GM19193 (cell line): Measurements from ENCODE around the gene C19orf67.

Experiments used
- POLR2A ChIP-seq: IDR thresholded peaks from 4 replicates; pipeline ENCODE4 v1.6.1; 2011; ENCODE audit not compliant: insufficient read depth, insufficient read length; ENCODE audit errors: extremely low read depth

C19orf67 gene

DNA sequence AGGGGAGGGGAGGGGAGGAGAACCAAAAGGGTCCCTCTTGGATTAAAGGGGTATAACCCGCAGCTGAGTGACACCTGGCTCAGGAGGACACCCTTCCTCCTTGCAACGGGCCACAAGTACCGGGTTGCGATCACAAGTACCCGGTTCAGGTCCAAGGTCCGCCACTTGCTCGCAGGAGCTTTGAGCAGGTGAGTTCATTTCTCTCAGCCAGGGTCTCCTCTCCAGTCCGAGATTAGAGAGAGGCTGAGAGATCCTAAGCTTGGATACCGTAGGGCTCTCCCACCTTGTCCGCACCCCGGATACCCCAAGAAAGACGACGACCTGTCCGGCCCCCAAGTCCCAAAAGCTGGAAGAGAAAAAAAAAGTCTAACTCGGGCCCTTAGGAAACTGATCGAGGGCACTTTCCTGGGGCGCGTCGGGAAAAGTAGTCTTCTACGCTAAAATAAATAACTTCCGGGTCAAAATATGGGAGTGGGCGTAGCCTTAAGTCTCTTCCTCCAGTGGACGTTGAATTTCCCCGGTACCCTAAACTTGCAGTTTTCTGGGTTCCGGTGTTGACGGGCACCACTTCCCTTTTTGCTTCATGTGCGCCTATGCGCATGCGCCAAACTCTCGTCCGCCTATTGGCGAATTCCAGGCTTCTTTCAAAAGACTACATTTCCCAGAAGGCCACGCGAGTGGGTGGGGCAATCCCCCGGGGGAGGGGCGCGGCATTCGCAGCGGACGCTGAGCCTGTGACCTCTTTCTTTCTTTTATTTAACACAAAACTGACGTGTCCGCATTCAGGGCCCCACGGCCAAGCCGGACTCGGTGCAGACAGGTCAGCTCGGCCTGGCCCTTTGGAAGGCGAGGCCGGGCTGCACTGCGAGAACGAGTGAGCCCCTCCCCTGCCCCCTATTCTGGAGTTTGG lies 4.4 kb downstream of the C19orf67 start:
- TF ChIP-seq POLR2A: peak; percentile 79

DNA sequence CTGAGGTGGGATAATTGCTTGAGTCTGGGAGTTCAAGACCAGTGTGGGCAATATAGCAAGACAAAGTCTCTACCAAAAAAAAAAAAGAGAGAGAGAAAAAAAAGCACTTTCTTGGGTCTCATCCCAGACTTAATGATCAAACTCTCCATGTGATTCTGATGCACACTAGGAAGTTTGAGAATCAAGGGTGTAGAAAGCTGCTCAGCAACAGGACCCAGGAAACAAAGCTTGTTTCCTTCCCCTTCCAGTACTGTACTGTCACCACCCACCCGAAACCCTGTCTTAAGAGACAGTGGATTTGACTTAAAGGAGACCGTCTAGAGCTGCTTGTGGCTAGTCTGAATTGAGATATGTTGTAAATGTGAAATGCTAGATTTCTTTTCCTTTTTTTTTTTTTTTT lies 7.2 kb downstream of the C19orf67 start:
- no peak for TF ChIP-seq POLR2A

DNA sequence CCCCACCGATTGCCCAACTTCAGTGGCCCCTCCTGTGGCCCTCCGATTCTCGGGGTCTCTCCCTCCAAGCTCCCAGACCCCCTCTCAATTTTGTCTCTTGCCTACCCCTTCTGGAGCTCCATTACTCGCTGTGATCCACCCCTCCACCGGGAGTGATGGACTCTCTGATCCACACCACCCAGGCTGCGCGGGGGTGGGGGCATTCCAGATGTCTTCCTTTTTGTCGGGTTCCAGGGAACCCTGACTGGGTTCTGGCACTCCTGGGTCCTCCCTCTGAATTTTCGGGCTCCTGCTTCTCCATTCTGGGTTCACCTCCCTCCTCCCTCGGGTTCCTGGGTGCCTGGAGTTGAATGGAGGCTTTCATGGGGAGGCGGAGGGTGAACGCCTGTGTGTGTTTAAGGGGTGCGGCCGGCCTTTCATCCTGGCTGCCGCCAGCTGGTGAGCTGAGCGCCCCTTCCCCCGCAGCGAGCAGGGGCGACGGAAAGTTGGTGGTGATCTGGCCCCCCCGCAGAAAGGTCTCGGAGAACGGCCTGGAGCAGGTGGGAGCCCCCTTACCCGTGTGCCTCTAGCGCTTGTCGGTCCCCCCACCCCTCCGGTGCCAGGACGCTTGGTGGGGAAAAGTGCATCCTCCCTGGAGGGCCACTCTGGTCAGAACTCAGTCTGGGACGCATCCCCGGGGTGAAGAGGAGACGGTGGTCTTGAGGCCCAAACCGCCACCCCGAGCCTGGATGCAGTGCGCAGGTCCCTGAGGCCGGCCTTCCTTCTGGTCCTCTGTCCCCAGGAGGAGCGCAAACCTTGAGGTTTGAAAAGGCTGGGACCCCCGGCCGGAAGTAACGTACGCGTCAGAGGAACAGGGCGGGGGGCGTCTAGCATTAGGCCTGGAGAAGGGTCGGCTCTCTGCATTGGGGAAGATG lies 11.4 kb downstream of the C19orf67 start:
- TF ChIP-seq POLR2A: no peak

DNA sequence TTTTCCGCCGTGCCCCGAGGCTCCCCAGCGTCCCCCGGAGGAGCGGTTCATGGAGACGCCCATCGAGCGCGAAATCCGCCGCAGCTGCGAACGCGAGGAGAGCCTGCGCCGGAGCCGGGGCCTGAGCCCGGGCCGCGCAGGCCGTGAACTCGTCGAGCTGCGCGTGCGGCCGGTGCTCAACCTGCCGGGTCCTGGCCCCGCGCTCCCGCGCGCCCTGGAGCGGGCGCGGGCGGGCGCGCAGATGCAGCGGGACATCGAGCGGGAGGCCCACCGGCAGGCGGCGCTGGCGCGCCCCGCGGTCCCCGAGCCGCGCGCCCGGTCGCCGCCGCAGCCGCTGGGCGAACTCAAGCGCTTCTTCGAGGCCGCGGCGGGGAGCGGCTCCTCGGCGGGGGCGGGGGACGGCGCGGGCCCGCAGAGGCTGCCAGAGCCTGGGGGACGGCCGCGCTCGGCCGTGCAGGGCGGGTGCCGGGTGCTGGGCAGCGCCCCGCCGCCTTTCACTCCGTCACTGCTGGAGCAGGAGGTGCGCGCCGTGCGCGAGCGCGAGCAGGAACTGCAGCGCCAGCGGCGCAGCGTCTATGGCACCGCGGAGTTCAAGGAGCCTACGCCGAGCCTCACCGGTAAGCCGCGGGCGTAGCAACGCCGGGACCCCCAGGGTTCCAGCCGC lies 12.2 kb downstream of the C19orf67 start:
- TF ChIP-seq POLR2A: no peak

DNA sequence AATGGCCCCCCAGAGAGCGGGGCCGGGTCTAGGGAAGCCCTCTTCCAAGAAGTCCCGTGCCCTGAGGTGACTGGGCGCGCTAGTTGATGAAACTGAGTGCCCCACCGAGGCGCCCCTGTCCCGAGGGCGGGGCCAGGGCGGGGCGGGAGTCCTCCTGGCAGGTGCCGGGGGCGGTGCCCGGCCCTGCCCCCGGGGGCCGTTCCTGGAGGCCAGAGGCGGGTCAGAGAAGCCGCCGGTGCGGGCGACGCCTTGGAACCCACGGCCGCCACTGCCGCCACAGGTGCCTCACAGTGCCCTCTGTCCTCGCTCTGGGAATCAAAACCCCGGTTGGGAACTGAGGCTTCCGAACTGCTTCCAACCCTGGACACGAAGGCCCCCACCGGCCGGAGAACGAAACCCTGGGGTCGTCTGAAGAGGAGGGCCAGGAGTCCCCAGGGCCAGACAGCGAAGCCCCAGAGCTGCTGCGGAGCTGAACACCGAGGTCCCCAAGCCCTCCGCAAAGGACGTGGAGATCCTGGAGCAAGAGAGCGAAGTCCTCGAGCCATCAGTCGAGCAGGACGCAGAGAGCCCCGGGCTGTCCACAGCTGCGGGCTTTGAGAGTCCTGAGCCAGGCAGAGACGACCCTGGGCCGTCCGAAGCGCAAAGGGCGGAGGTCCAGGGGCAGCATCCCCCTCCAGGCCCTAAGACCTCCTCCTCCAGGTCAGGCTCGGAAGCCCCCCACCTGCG lies 12.9 kb downstream of the C19orf67 start, which contains the start of gene MISP3:
Gene MISP3 (plus strand): TSS at position 252 of the 726 bp plus-strand sequence. CDS start 524 bp downstream, outside the sequence.
- no peak for TF ChIP-seq POLR2A

DNA sequence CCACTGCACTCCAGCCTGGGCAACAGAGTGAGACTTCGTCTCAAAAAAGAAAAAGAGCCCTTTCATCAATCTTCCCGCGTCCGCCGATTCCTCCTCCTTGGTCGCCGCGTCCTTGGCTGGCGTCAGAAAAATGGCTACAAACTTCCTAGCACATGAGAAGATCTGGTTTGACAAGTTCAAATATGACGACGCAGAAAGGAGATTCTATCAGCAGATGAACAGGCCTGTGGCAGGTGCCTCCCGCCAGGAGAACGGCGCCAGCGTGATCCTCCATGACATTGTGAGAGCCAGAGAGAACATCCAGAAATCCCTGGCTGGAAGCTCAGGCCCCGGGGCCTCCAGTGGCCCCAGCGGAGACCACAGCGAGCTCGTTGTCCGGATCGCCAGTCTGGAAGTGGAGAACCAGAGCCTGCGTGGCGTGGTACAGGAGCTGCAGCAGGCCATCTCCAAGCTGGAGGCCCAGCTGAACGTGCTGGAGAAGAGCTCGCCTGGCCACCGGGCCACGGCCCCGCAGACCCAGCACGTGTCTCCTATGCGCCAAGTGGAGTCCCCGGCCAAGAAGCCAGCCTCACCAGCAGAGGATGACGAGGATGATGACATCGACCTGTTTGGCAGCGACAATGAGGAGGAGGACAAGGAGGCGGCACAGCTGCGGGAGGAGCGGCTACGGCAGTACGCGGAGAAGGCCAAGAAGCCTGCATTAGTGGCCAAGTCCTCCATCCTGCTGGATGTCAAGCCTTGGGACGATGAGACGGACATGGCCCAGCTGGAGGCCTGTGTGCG lies 15.1 kb downstream of the C19orf67 start:
- no peak for TF ChIP-seq POLR2A

DNA sequence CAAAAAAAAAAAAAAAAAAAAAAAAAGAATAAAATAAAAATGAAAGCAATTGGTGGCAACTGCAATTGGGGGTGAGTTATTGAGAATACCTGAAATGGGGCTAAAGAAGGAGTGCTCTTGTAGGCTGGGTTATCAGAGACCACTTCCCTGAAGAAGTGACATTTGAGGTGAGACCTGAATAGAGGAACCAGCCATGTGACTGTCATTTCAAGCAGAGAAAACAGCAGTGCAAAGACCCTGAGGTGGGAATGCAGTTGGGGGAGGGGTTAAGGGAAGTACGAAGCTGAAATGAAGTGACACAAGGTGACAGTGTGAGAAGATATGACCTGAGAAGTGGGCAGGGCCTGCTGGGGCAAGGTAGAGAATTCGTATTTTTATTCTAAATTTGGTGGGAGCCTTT lies 19.4 kb downstream of the C19orf67 start:
- TF ChIP-seq POLR2A: no peak

DNA sequence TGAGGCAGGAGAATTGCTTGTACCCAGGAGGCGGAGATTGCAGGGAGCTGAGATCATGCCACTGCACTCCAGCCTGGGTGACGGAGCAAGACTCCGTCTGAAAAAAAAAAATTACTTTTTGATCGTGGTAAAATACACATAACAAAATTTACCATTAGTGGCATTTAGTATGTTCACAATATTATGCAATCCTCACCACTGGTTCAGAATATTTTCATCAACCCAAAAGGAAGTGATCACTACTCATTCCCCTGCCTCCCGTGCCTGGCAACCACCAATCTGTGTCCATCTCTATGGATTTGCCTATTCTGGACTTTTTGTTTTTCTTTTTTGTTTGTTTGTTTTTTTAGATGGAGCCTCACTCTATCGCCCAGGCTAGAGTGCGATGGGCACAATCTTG lies 22.5 kb downstream of the C19orf67 start:
- TF ChIP-seq POLR2A: no peak

DNA sequence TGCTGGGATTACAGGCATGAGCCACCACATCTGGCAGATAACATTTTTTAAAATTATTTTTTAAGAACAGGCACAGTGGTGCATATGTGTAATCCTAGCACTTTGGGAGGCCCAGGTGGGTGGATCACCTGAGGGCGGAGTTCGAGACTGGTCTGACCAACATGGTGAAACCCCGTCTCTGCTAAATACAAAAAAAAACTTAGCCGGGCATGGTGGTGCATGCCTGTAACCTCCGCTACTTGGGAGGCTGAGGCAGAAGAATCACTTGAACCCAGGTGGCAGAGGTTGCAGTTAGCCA lies 23.1 kb downstream of the C19orf67 start:
- no peak for TF ChIP-seq POLR2A

DNA sequence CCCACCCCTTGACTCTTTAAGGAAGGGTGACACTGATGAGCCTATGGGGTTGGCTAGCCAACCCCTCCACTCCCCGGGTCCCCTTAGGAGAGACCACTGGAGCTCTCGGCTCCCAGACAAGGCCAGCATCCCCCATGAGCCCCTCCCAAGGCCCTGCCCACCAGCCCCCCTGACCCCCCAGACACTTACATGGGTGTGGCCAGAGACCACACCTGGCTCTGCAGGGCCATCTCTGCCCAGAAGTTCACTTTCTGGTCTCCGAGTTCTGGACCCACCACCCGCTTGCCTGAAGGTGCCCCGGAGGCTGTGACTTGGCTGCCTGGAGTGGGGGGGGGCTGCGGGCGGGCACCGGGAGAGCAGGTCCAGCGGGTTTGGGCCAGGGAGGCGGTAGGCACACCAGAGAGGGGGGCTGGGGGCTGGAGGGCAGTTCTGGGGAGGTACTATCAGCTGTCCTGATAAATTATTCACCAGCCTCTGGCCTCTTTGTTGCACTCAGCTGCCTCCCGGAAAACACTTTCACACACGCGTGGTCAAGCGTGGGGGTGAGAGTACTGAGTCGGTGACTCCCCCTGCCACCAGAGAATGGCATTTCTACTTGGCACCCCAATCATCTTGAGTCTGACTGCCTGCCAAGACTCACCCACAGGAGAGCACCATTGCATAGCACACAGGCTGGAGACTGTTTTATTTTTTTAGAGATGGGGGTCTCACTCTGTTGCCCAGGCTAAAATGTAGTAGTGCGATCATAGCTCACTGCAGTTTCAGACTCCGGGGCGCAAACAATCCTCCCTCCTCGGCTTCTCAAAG lies 23.6 kb downstream of the C19orf67 start, which contains the start of gene PALM3:
Gene PALM3 (minus strand): TSS at position 326 of the 807 bp plus-strand sequence. CDS start 96 bp downstream, at position 230.
- TF ChIP-seq POLR2A: no peak

DNA sequence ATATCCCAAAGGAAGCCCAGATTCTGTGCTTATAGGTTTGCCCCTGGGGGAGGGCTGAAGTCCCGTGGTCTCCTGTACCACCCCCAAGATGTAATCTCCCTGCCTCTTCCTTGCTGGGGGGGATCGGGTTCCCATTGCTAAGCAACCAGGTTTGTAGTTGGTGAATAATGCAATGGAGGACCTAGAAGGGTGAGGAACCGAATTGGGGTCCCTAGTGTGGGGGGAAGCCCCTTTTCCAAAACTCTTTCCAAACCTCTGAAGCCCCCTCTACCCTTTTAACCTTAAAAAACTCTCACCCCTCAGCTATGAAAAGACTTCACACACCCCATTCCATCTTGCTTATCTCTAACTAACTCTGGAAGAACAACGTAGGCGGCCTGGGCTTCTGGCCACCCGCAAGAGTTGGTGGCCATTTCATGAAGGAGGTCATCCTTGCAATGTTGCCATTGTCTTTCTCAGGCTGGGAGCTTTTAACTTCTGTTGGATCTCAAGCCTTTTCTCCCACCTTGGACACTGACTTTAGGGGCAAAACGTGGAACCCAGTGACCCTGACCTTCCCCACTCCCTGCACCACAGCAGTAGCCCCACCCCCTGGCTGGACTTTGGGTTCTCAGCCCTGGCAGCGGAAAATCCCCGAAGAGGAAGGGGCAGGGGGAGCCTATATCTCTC lies 24.4 kb downstream of the C19orf67 start:
- TF ChIP-seq POLR2A: no peak

DNA sequence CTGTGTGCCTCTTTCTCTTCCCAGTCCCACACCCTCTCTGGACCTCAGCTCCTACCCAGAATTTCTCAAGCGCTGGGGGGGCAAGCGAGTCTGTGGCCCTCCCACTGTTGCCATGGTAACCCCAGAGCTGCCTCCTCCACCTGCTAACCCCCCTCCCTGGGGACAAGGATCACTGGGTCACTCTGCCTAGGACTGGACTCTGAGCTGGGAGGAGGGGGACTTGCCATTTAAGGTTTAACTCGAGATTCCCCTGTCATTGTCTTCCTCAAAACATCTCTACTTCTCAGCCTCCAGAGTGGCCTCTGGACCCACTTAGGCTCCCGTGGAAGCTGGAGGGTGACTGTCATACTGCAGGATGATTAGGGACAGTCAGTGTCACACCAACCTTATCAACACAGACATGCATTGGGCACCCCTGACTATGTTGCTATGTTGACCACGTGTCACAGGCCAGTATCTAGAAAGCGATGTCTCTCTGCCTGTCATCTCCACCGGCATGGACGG lies 25.9 kb downstream of the C19orf67 start:
- TF ChIP-seq POLR2A: no peak
